ENCODE data around the gene KLK15.

DNA sequence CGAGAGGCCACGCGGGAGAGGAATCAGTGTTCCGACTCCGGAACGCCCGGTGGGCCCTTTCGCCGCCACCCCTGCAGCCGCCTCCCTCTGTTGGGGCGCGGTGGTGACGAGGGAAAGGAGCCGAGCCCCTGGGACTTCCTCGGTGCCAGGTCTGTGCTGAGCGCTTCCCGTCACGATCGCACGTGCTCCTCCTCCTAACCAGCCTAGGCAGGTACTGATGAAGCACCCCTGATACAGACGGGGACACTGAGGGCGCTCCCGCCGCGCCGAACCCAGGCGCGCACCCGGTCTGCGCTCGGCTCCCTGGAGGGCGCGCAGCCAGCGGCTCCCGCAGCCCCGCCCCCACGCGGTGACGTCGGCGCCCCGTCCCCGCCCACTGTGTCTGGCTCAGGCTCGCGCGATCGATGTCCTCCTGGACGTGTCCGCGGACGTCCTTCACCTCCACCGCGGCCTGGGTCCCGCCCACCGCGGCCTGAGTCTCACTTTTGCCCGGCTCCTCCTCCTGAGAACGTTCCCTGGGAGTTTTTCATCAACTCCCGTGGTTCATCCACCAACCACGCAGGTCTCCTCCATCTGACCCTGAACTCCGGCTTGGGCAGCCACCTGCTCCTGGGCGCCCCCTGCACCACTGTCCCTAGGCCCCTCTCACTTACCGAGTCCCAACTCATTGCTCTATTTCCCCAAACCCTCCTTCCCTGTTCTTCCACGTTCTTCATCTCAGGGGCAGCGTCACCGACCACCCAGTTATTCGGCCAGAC lies 2.6 kb upstream of the KLK15 start:
- no peak for TF ChIP-seq GATA2 (IDR thresholded peaks at IDR 0.05; ENCODE audit: low read depth, low read length)
- TF ChIP-seq GATA3 (IDR thresholded peaks at IDR 0.05; ENCODE audit: low read depth, low read length), result no peak

All from SH-SY5Y (cell line).